Kidney (tissue), 14 donors: ENCODE measurements around the gene CENPM. TPM values are rescaled to one million over a fixed set of nuclear protein-coding genes. Genes with fewer than 3 reads are reported as not detected.
A peak's percentile ranks its signal among the peaks of the same experiment; 100 is the strongest.

Source experiments
- DNase-seq, 5 donors: peaks; one replicate each; pipeline ENCODE4 v3.0.0-alpha.2; 2013 to 2020
- FAIRE-seq: peaks from 2 replicates; lab custom pipeline; 2012; peaks lifted over from hg19 to GRCh38; lab: Jason Lieb, UNC
- H3K27ac ChIP-seq, 2 donors: one replicate each; pipeline ENCODE4 v1.7.0; 2013; ENCODE audit warnings: low read depth in 2 of 2, low read length in 2 of 2, inconsistent platforms in 1 of 2
- H3K27me3 ChIP-seq: one replicate; pipeline ENCODE4 v1.7.1; 2013; ENCODE audit warnings: low read length, inconsistent platforms; ENCODE audit not compliant: control insufficient read depth, insufficient read depth
- H3K36me3 ChIP-seq, 3 donors: one replicate each; pipeline versions ENCODE4 v1.7.0 to v1.7.1; 2013; ENCODE audit warnings: low read length in 3 of 3, control low read depth in 1 of 3, inconsistent platforms in 1 of 3; ENCODE audit not compliant: insufficient read depth in 3 of 3, control insufficient read depth in 2 of 3
- H3K4me1 ChIP-seq, 3 donors: one replicate each; pipeline versions ENCODE4 v1.7.0 to v1.7.1; 2013; ENCODE audit warnings: low read length in 3 of 3, inconsistent platforms in 1 of 3, low read depth in 1 of 3; ENCODE audit not compliant: control insufficient read depth in 2 of 3, insufficient read depth in 2 of 3
- H3K4me3 ChIP-seq, 3 donors: one replicate each; pipeline versions ENCODE4 v1.7.0 to v1.8.1; 2013; ENCODE audit warnings: low read length in 3 of 3, control low read depth in 1 of 3, inconsistent platforms in 1 of 3
- H3K9ac ChIP-seq, 3 donors: one replicate each; pipeline versions ENCODE4 v1.7.0 to v1.7.1; 2013; ENCODE audit warnings: low read length in 3 of 3, control low read depth in 1 of 3, inconsistent platforms in 1 of 3
- H3K9me3 ChIP-seq, 3 donors: one replicate each; pipeline versions ENCODE4 v1.7.0 to v1.7.1; 2013; ENCODE audit warnings: low read length in 3 of 3, control low read depth in 1 of 3, inconsistent platforms in 1 of 3; ENCODE audit not compliant: control insufficient read depth in 2 of 3, insufficient read depth in 1 of 3
- CTCF ChIP-seq: IDR thresholded peaks from 3 replicates; pipeline ENCODE4 v1.5.1; 2012; ENCODE audit warnings: mild to moderate bottlenecking, moderate library complexity, borderline replicate concordance; ENCODE audit not compliant: insufficient read depth; ENCODE audit errors: extremely low read depth
- intact Hi-C: fragments of 100-400 bp; cut with DNase I; formaldehyde crosslinking; loops from one replicate; pipeline ENCODE4 v1.11.1; 2022
- polyA plus RNA-seq: library from polyadenylated mRNA; stranded (reverse); fragments of 350-450 nt; fragmentation: Illumina TruSeq; extraction: RNeasy Lipid Tissue Mini Kit (QIAGEN cat#74804); gene quantifications from one replicate; pipeline ENCODE4 v1.2.3, GENCODE V29; 2014; ENCODE audit warnings: low read depth, low replicate concordance; ENCODE audit not compliant: insufficient read depth
- total RNA-seq: library from RNA; stranded (reverse); fragmentation: NEBNext Ultra II Directional; extraction: Animal tissue kit (Norgen Biotek cat#: 25700); gene quantifications from one replicate; pipeline ENCODE4 v1.2.1, GENCODE V29; 2021
- donor health status: control.
- donor health status: control.
- donor health status: control.
- donor health status: control.
- donor health status: control.
- donor health status: DM: yes; HTN: yes; CAD: no.
- donor health status: Normal renal cell carcinoma (clear cell type).

The CENPM gene
- total and polyA plus RNA-seq, 2 donors from 2014 or later: 2.8 TPM

- Histone ChIP-seq H3K4me3 (no peak overlapping the region), H3K27ac (no peak overlapping the region), H3K4me1 (peaks cover 0 to 8% (median 0%) of the 10 kb centered on the region in 3 donors), H3K36me3 (no peaks in the 10 kb centered on the region), H3K9me3 (no peaks in the 10 kb centered on the region), H3K27me3 (peaks cover 28% of the 10 kb centered on the region), H3K9ac (no peak overlapping the region)
- DNase-seq (no peak), FAIRE-seq (no peak)
- no peak for TF ChIP-seq CTCF
- intact Hi-C loops: no loop called here
Measured at GRCh38 chr22:41916745-41917358, 30.1 kb downstream of the CENPM start.

GRCh38 chr22:41915786-41916493, 31.0 kb downstream of the CENPM start:
- H3K9me3 ChIP-seq: no peaks in the 10 kb centered on the region

GRCh38 chr22:41915035-41915785, 31.7 kb downstream of the CENPM start, which contains the start of gene SHISA8:
Gene SHISA8 (minus strand): TSS chr22:41915074. CDS start chr22:41914667, 407 bp downstream.
- Histone ChIP-seq H3K4me3 (no peak within 1 kb of the TSS), H3K36me3 (no peaks in the 10 kb centered on the region), H3K9ac (no peak within 1 kb of the TSS), H3K27me3 (peaks cover 31% of the 10 kb centered on the region), H3K9me3 (no peaks in the 10 kb centered on the region), H3K27ac (no peak within 1 kb of the TSS), H3K4me1 (peaks cover 0 to 16% (median 0%) of the 10 kb centered on the region in 3 donors)
- no peak for TF ChIP-seq CTCF
- peak in 4 of 5 donors; percentile 77 to 90 (median 82) for DNase-seq
- no peak for FAIRE-seq
- intact Hi-C loops: no loop called here

More at GRCh38 chr22:41915786-41916493, 31.0 kb downstream of the CENPM start:
- no peak for TF ChIP-seq CTCF
- no peak for FAIRE-seq
- intact Hi-C loops: no loop called here
- peaks cover 31% of the 10 kb centered on the region for H3K27me3 ChIP-seq
- DNase-seq: peak in 1 of 5 donors; percentile 45
- H3K4me1 ChIP-seq: peaks cover 0 to 8% (median 0%) of the 10 kb centered on the region in 3 donors
- H3K27ac ChIP-seq: no peak overlapping the region
- no peaks in the 10 kb centered on the region for H3K36me3 ChIP-seq
- H3K9ac ChIP-seq: no peak overlapping the region
- H3K4me3 ChIP-seq: no peak overlapping the region
